HL-60 (cell line): ENCODE results near the gene ACD.

Source experiments
- DNase-seq, 2 experiments: peaks; one replicate each; pipeline ENCODE4 v3.0.0-alpha.2; 2010 to 2020; ENCODE audit warnings: low read depth in 1 of 2, low spot score in 1 of 2
- H3K27ac ChIP-seq: fragments of 250-450 bp; sonication (Bioruptor Pico); replicated peaks from 2 replicates; pipeline ENCODE4 v1.5.1; 2020; ENCODE audit warnings: mild to moderate bottlenecking, moderate library complexity
- H3K27me3 ChIP-seq: fragments of 250-450 bp; sonication (Bioruptor Pico); 2 replicates; pipeline ENCODE4 v1.5.1; 2021; ENCODE audit warnings: mild to moderate bottlenecking, moderate library complexity; ENCODE audit not compliant: insufficient read depth, poor library complexity, severe bottlenecking
- H3K4me3 ChIP-seq: replicated peaks from 2 replicates; pipeline ENCODE4 v1.5.1; 2011; ENCODE audit warnings: mild to moderate bottlenecking, control low read depth, low read length; ENCODE audit not compliant: insufficient read depth
- GABPA ChIP-seq: IDR thresholded peaks from 2 replicates; pipeline ENCODE4 v1.6.1; 2012; ENCODE audit warnings: low read depth
- POLR2AphosphoS5 ChIP-seq: IDR thresholded peaks from 2 replicates; pipeline ENCODE4 v1.6.1; 2012; ENCODE audit warnings: low read depth
- SPI1 ChIP-seq: IDR thresholded peaks from 2 replicates; pipeline ENCODE4 v1.6.1; 2012; ENCODE audit warnings: low read depth, mild to moderate bottlenecking, borderline replicate concordance
- TF ChIP-seq, protein P1 (sequence below): IDR thresholded peaks from one replicate; pipeline ENCODE4 v1.5.1; 2011; ENCODE audit warnings: low read length, control low read depth, inconsistent platforms; ENCODE audit not compliant: insufficient read depth
- TF ChIP-seq, protein P2 (sequence below): IDR thresholded peaks from 2 replicates; pipeline ENCODE4 v1.6.1; 2012; ENCODE audit warnings: low read depth; ENCODE audit not compliant: insufficient replicate concordance

ACD gene

DNA sequence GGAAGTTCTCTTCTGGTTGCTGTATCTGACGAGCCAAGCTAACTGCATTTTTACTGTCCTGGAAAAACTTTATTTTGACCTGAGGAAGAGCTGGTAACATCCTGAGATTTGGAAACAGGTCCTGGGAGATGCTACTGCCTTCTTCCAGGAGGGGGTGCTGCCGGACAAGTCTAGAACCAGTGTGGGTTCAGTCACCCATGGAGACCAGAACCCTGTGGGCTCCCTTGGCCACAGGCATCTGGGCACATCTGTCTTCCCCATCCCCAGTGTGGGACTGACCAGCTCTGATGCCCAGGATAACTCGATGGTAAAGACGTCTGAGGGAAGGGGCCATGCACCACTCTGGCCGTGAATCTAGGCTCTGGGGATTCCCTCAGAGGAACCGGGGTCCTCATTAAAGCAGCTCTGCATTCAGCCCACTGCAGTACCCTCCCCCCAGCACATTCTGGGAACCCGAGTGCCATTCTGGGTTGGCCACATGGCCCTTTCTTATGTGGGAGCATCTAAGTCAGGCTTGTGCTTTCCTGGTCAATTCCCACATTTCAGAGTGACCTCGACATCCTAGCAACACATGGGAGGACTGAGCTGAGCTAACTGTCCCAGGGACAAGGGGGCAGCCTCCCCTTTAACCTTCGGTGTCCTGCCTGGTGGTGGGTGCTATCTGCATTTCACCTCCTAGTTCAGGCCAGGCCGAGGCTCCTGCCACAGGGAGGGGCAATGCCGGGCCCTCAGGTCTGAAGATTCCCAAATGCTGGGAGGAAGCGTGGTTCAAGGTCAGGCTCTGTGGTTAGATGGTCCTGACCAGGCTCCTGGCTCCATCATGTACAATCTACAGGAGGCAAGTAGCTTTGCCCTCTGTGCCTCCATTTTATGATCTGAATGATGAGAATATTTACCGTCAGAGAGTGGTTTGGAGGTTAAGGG is 12.9 kb upstream of the ACD start:
- H3K4me3 ChIP-seq = no peak overlapping the region
- peak overlapping the region; percentile 59 for H3K27ac ChIP-seq
- TF ChIP-seq GABPA (no peak), SPI1 (no peak; the same call in 1 of the 2 replicates), POLR2AphosphoS5 (no peak)
- TF ChIP-seq, protein P1, sequence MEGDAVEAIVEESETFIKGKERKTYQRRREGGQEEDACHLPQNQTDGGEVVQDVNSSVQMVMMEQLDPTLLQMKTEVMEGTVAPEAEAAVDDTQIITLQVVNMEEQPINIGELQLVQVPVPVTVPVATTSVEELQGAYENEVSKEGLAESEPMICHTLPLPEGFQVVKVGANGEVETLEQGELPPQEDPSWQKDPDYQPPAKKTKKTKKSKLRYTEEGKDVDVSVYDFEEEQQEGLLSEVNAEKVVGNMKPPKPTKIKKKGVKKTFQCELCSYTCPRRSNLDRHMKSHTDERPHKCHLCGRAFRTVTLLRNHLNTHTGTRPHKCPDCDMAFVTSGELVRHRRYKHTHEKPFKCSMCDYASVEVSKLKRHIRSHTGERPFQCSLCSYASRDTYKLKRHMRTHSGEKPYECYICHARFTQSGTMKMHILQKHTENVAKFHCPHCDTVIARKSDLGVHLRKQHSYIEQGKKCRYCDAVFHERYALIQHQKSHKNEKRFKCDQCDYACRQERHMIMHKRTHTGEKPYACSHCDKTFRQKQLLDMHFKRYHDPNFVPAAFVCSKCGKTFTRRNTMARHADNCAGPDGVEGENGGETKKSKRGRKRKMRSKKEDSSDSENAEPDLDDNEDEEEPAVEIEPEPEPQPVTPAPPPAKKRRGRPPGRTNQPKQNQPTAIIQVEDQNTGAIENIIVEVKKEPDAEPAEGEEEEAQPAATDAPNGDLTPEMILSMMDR = peak; percentile 80
- TF ChIP-seq, protein P2, sequence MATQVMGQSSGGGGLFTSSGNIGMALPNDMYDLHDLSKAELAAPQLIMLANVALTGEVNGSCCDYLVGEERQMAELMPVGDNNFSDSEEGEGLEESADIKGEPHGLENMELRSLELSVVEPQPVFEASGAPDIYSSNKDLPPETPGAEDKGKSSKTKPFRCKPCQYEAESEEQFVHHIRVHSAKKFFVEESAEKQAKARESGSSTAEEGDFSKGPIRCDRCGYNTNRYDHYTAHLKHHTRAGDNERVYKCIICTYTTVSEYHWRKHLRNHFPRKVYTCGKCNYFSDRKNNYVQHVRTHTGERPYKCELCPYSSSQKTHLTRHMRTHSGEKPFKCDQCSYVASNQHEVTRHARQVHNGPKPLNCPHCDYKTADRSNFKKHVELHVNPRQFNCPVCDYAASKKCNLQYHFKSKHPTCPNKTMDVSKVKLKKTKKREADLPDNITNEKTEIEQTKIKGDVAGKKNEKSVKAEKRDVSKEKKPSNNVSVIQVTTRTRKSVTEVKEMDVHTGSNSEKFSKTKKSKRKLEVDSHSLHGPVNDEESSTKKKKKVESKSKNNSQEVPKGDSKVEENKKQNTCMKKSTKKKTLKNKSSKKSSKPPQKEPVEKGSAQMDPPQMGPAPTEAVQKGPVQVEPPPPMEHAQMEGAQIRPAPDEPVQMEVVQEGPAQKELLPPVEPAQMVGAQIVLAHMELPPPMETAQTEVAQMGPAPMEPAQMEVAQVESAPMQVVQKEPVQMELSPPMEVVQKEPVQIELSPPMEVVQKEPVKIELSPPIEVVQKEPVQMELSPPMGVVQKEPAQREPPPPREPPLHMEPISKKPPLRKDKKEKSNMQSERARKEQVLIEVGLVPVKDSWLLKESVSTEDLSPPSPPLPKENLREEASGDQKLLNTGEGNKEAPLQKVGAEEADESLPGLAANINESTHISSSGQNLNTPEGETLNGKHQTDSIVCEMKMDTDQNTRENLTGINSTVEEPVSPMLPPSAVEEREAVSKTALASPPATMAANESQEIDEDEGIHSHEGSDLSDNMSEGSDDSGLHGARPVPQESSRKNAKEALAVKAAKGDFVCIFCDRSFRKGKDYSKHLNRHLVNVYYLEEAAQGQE = no peak
- no peaks in the 10 kb centered on the region for H3K27me3 ChIP-seq
- peak; percentile 47 to 84 for DNase-seq

DNA sequence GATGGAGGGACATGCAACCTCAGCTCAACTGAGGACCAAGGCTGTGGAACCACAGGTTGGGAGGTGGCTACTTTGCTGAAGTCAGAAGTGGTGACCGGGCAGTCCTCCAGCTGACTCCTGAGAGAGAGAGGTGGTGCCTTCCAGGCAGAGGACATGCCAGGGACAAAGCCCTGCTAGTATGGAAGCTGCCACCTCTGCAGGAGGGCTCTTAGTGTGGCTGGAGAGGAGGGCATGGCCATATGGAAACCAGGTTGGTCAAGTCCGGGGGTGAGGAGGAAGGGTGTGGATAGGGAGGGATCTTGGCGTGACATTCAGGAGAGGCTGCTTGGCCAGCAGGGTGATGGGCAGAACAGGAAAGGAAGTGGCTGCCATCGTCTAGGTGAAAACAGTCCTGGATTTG is 12.2 kb upstream of the ACD start:
- H3K27ac ChIP-seq = no peak overlapping the region
- H3K27me3 ChIP-seq = no peaks in the 10 kb centered on the region
- TF ChIP-seq, protein P1 = no peak
- TF ChIP-seq SPI1 (no peak; the same call in 1 of the 2 replicates), POLR2AphosphoS5 (no peak)
- no peak overlapping the region for H3K4me3 ChIP-seq
- DNase-seq = no peak

DNA sequence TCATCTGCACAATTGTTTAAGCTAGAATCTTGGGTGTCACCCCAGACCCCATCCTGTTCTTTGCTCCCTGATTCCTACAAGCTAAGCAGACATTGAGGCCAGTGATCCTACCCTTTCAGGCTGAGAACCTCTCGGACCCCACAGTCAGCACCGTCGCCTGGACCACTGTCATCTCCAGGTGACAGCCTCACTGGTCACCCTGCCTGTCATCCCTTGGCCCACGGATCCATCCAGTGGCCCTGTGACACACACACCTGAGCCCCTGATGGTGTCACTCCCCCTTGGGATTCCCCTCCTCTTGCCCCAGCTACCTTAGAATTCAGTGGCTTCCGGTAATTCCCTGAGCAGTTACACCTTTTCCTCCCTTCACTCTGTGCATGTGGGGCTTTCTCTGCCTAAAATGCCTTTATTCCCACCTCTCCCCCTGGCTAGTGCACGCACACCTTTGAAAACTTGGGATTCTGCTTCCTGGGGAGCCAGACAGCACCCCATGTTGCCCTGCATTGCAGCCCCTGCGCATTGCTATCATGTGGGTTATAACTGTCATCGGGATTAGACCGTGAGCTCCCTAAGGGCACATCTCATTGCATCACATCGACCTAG is 9.5 kb upstream of the ACD start:
- no peak overlapping the region for H3K27ac ChIP-seq
- no peak for TF ChIP-seq SPI1
- TF ChIP-seq, protein P2 = no peak
- no peak for TF ChIP-seq GABPA
- H3K4me3 ChIP-seq = no peak overlapping the region
- DNase-seq = no peak
- H3K27me3 ChIP-seq = no peaks in the 10 kb centered on the region

DNA sequence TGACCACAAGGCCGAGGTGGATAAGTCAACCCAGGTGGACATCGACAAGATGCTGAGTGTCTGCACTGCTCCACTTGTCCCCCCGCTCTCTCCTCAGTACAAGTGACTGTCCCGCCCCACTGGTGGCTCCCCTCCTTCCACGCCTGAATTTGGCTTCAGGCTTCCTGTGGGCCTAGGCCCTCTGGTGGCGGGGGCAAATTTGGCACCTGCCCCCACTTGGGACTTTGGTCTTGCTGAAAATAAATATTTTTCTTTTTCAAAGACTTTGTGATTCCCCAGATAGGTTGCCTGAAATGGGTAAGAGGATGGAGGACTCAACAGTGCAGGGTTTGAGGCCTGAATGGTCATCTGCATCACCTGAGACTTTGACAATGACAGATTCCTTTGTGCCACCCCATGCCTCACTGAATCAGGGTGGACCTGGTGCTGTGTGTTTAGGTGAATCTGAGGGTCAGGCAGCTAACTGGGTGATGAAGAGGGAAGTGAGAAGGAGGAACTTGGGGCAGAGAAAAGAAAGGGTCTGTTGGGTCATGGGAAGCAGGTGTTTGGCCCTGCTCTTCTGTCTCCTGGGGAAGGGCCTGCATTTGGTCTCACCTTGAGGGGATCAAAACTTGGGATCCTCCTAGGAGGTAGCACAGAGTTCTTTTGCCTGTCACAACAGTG is 8.6 kb upstream of the ACD start:
- no peak overlapping the region for H3K4me3 ChIP-seq
- peak overlapping the region; percentile 97 for H3K27ac ChIP-seq
- H3K27me3 ChIP-seq = no peaks in the 10 kb centered on the region
- peak; percentile 71; the same call in 1 of the 2 replicates for TF ChIP-seq SPI1
- TF ChIP-seq POLR2AphosphoS5 = no peak
- TF ChIP-seq GABPA = no peak
- TF ChIP-seq, protein P2 = no peak
- TF ChIP-seq, protein P1 = peak; percentile 9
- DNase-seq = peak in 1 of 2 experiments; percentile 42
